Heart left ventricle (tissue), 13 donors: ENCODE data around the gene LNX1.

Experiments used
- POLR2A ChIP-seq, 2 donors: fragments of 450-650 bp; IDR thresholded peaks; one replicate each; pipeline ENCODE4 v1.6.1; 2017; ENCODE audit warnings: antibody characterized with exemption in 2 of 2, mild to moderate bottlenecking in 2 of 2, moderate library complexity in 2 of 2
- TF ChIP-seq, protein P1 (sequence below), 12 donors: fragments of 200-600 bp; sonication (generic) in 4 of 12; IDR thresholded peaks; one replicate each; pipeline versions ENCODE4 v1.5.0 to v1.8.0; 2018 to 2022; ENCODE audit warnings: antibody characterized with exemption in 12 of 12, mild to moderate bottlenecking in 5 of 12
- donor health status: ischemic (EF 13 %, LVEDD 7.1; RV severe dilation, severe dysfunction).
- donor health status: DM: no; HTN: yes; CAD: no.
- donor health status: DM: no; HTN: no; CAD: no.
- donor health status: ischemic (EF 25% LVEDD 6.9; RV normal size, moderate dysfunction).
- donor health status: ischemic (EF 25% LVEDD 5.7; RV mildly dilated, moderate dysfunction).
- donor health status: ischemic (EF 35%, LVEDD 5.7; RV mildly dilated, moderate dysfunction).
- donor health status: nonischemic (EF 11% LVEDD 7.7; RV severe dilation, severe dysfunction).
- donor health status: DM: yes; HTN: yes; CAD: no.
- donor health status: PGD.
- donor health status: ischemic (EF 29% LVEDD 5.4; RV normal size, mild dysfunction).
- donor health status: nonischemic (EF 23%, LVEDD 6.1; RV moderate dilation, normal function).

DNA sequence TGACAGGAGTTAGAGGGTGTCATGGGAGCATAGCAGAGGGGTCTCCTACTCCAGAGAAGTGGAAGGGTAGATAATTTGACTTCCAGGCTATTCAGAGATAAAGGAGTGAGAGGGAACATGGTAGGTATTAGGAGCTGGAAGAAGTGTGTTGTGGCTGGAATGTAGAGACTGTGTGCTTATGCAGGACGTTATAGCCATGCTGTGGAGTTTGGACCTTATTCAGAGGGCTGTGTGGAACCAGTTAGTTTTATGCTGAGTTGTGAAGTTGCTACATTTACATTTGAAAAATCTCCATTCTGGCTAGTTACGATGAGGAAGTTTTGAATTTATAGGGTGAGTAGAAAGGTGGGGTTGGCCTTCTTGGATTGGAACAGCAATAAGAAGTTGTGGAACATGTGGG, 146.3 kb downstream of the LNX1 start:
- TF ChIP-seq, protein P1, sequence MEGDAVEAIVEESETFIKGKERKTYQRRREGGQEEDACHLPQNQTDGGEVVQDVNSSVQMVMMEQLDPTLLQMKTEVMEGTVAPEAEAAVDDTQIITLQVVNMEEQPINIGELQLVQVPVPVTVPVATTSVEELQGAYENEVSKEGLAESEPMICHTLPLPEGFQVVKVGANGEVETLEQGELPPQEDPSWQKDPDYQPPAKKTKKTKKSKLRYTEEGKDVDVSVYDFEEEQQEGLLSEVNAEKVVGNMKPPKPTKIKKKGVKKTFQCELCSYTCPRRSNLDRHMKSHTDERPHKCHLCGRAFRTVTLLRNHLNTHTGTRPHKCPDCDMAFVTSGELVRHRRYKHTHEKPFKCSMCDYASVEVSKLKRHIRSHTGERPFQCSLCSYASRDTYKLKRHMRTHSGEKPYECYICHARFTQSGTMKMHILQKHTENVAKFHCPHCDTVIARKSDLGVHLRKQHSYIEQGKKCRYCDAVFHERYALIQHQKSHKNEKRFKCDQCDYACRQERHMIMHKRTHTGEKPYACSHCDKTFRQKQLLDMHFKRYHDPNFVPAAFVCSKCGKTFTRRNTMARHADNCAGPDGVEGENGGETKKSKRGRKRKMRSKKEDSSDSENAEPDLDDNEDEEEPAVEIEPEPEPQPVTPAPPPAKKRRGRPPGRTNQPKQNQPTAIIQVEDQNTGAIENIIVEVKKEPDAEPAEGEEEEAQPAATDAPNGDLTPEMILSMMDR (IDR thresholded peaks at IDR 0.05): no peak
- no peak for TF ChIP-seq POLR2A (IDR thresholded peaks at IDR 0.05)
